A549 (cell line): ENCODE results near the gene DUS3L. TPM values are rescaled to one million over a fixed set of nuclear protein-coding genes. Genes with fewer than 3 reads are reported as not detected.
A peak's percentile ranks its signal among the peaks of the same experiment; 100 is the strongest.

ENCODE experiments used
- ATAC-seq, 2 experiments: fragments of 200-7000 bp in 1 of 2; fragments of >200 bp in 1 of 2; cut with Nextera tagmentation in 1 of 2; cut with Tn5 transposase in 1 of 2; 3 replicates each; pipeline versions ENCODE4 v1.8.0 to v1.9.1; 2018 to 2020; ENCODE audit warnings: mild to moderate bottlenecking in 1 of 2, moderate library complexity in 1 of 2
- CTCF ChIA-PET: fragments of 300-600 bp; sonication (Branson Sonifier 250); formaldehyde crosslinking; extraction: SDS; loops from one replicate; lab custom pipeline; 2021; ENCODE audit warnings: antibody characterized with exemption, inconsistent platforms; lab: Yijun Ruan, JAX
- POLR2A ChIA-PET: fragments of 350-600 bp; formaldehyde crosslinking; extraction: SDS; loops from one replicate; lab custom pipeline; 2021; ENCODE audit warnings: antibody characterized with exemption, inconsistent platforms; lab: Yijun Ruan, JAX
- DNase-seq, 2 experiments: peaks; one replicate each; pipeline versions ENCODE4 v3.0.0 to v3.0.0-alpha.2; 2011 to 2016; ENCODE audit warnings: low read depth in 1 of 2, low spot score in 1 of 2
- FAIRE-seq: peaks from 2 replicates; lab custom pipeline; 2011; peaks lifted over from hg19 to GRCh38; lab: Jason Lieb, UNC
- H3K27ac ChIP-seq, 2 experiments: fragments of >200 bp; sonication (Bioruptor Twin); formaldehyde crosslinking; 3 replicates each; pipeline ENCODE4 v1.5.1; 2016 to 2017
- H3K4me1 ChIP-seq: fragments of >200 bp; sonication (Bioruptor Twin); formaldehyde crosslinking; 3 replicates; pipeline ENCODE4 v1.6.1; 2016
- H3K4me2 ChIP-seq: fragments of >200 bp; sonication (Bioruptor Twin); formaldehyde crosslinking; 3 replicates; pipeline ENCODE4 v1.6.1; 2016
- H3K4me3 ChIP-seq: fragments of >200 bp; sonication (Bioruptor Twin); formaldehyde crosslinking; 3 replicates; pipeline ENCODE4 v1.5.1; 2016
- H3K9me3 ChIP-seq: fragments of >200 bp; sonication (Bioruptor Twin); formaldehyde crosslinking; 3 replicates; pipeline ENCODE4 v1.6.1; 2016
- CBX8 ChIP-seq: fragments of 200-600 bp; sonication (generic); IDR thresholded peaks from 2 replicates; pipeline ENCODE4 v1.6.1; 2016
- CTCF ChIP-seq: fragments of >200 bp; sonication (Bioruptor Twin); formaldehyde crosslinking; IDR thresholded peaks from 3 replicates; pipeline ENCODE4 v1.5.1; 2016
- E2F6 ChIP-seq: IDR thresholded peaks from 2 replicates; pipeline ENCODE4 v1.6.1; 2012; ENCODE audit warnings: low read depth, borderline replicate concordance
- EHF ChIP-seq: fragments of 250-450 bp; sonication (Bioruptor Pico); IDR thresholded peaks from 2 replicates; pipeline ENCODE4 v1.5.0; 2020; ENCODE audit warnings: mild to moderate bottlenecking
- EP300 ChIP-seq, 2 experiments: fragments of >200 bp; sonication (Bioruptor Twin); formaldehyde crosslinking; IDR thresholded peaks; 2 replicates in 1 of 2; 3 replicates in 1 of 2; pipeline ENCODE4 v1.6.1; 2016 to 2017
- GATA3 ChIP-seq: IDR thresholded peaks from 2 replicates; pipeline ENCODE4 v1.6.1; 2012; ENCODE audit warnings: borderline replicate concordance
- HEYL ChIP-seq: fragments of 250-450 bp; sonication (Bioruptor Pico); IDR thresholded peaks from 2 replicates; pipeline ENCODE4 v1.8.0; 2021; ENCODE audit warnings: mild to moderate bottlenecking, moderate library complexity
- NPAS2 ChIP-seq: fragments of 250-450 bp; sonication (Bioruptor Pico); IDR thresholded peaks from 2 replicates; pipeline ENCODE4 v1.8.0; 2022; ENCODE audit warnings: mild to moderate bottlenecking, moderate library complexity, borderline replicate concordance
- NR3C1 ChIP-seq: fragments of >200 bp; sonication (Bioruptor Twin); formaldehyde crosslinking; IDR thresholded peaks from 3 replicates; pipeline ENCODE4 v1.6.1; 2017
- PBX3 ChIP-seq: IDR thresholded peaks from 2 replicates; pipeline ENCODE4 v1.6.1; 2012
- POLR2AphosphoS2 ChIP-seq: conservative IDR thresholded peaks from 2 replicates; pipeline ENCODE4 v1.6.1; 2012; ENCODE audit warnings: low read length, improper control_type of control experiment, inconsistent platforms
- RAD21 ChIP-seq, 2 experiments: fragments of >200 bp in 1 of 2; sonication (Bioruptor Twin) in 1 of 2; formaldehyde crosslinking in 1 of 2; IDR thresholded peaks in 1 of 2; conservative IDR thresholded peaks in 1 of 2; 2 replicates in 1 of 2; 3 replicates in 1 of 2; pipeline ENCODE4 v1.6.1; 2012 to 2018; ENCODE audit warnings: inconsistent platforms in 1 of 2
- RCOR1 ChIP-seq: fragments of 150-350 bp; IDR thresholded peaks from 2 replicates; pipeline ENCODE4 v1.6.1; 2014; ENCODE audit warnings: antibody characterized with exemption, low read length, low read depth
- REST ChIP-seq: fragments of 200-600 bp; sonication (generic); IDR thresholded peaks from 2 replicates; pipeline ENCODE4 v1.6.1; 2016; ENCODE audit warnings: antibody characterized with exemption, mild to moderate bottlenecking, moderate library complexity
- SMC3 ChIP-seq: fragments of >200 bp; sonication (Bioruptor Twin); formaldehyde crosslinking; IDR thresholded peaks from 3 replicates; pipeline ENCODE4 v1.6.1; 2018; ENCODE audit warnings: inconsistent platforms
- SREBF2 ChIP-seq: fragments of 450-650 bp; IDR thresholded peaks from 2 replicates; pipeline ENCODE4 v1.6.1; 2014; ENCODE audit warnings: mild to moderate bottlenecking, moderate library complexity
- TFCP2L1 ChIP-seq: fragments of 250-450 bp; sonication (Bioruptor Pico); IDR thresholded peaks from 2 replicates; pipeline ENCODE4 v1.5.0; 2021; ENCODE audit warnings: mild to moderate bottlenecking
- ZFP36 ChIP-seq: fragments of 450-650 bp; IDR thresholded peaks from 2 replicates; pipeline ENCODE4 v1.6.1; 2014; ENCODE audit warnings: borderline replicate concordance; ENCODE audit not compliant: partially characterized antibody
- ZNF302 ChIP-seq: fragments of 250-450 bp; sonication (Bioruptor Pico); IDR thresholded peaks from 2 replicates; pipeline ENCODE4 v1.9.0; 2021; ENCODE audit warnings: inconsistent platforms, mild to moderate bottlenecking, moderate library complexity
- WGBS: methylation state at CpG from one replicate; pipeline ENCODE4 v1.1.6; 2017; ENCODE audit errors: missing lambda C conversion rate; 5-methylcytosine and 5-hydroxymethylcytosine counted together
- polyA plus RNA-seq, 4 experiments: library from polyadenylated mRNA; depleted of rRNA in 3 of 4; stranded (reverse); fragments of >200 nt; fragmentation: RNase III in 1 of 4; extraction: RNeasy Plus Mini Kit Qiagen cat#74134 plus additional on column Dnase treatment in 1 of 4; gene quantifications; 2 replicates in 3 of 4; 3 replicates in 1 of 4; pipeline ENCODE4 v1.2.3, GENCODE V29; 2011 to 2017

The DUS3L gene
- polyA plus RNA-seq, 2 of the 4 experiments (the other 2 are of a cell fraction) = 16.3 to 26.9 TPM

- 93% methylated on average over 16 of the region's 21 CpGs for WGBS
- ATAC-seq = no peak
- POLR2A ChIA-PET = no interaction called here
- H3K4me2 ChIP-seq = no peak overlapping the region
- TF ChIP-seq NR3C1 (no peak), NPAS2 (CRISPR knock-in tag) (no peak), EHF (no peak), POLR2AphosphoS2 (no peak), ZNF302 (CRISPR knock-in tag) (no peak), RCOR1 (no peak), HEYL (CRISPR knock-in tag) (no peak)
- peaks cover 26% of the 10 kb centered on the region for H3K4me1 ChIP-seq
- no peak overlapping the region for H3K4me3 ChIP-seq
- H3K9me3 ChIP-seq = no peaks in the 10 kb centered on the region
- no peak overlapping the region for H3K27ac ChIP-seq
- CTCF ChIA-PET = interaction anchor here (1.6 to 8.5 kb wide), 3 partner anchors 21 to 68 kb away, joined by 4 to 74 read pairs (median 9); partner anchors contain the start of gene NRTN
- FAIRE-seq = no peak
- no peak for DNase-seq
Measured at GRCh38 chr19:5825178-5825577, 34.2 kb upstream of the DUS3L start.

GRCh38 chr19:5824751-5825150 is 33.8 kb upstream of the DUS3L start:
- Histone ChIP-seq H3K9me3 (no peaks in the 10 kb centered on the region), H3K27ac (no peak overlapping the region), H3K4me1 (peaks cover 26% of the 10 kb centered on the region), H3K4me2 (no peak overlapping the region), H3K4me3 (no peak overlapping the region)
- CTCF ChIA-PET = interaction anchor here (1.6 to 8.5 kb wide), 4 partner anchors 11 to 68 kb away, joined by 4 to 74 read pairs (median 10); partner anchors contain the start of gene NRTN
- TF ChIP-seq NR3C1 (no peak), REST (no peak), SREBF2 (no peak), ZNF302 (CRISPR knock-in tag) (no peak), ZFP36 (no peak), TFCP2L1 (CRISPR knock-in tag) (no peak), GATA3 (no peak), EP300 (IDR thresholded peaks at IDR 0.05) (no peak), E2F6 (no peak), CBX8 (no peak)
- DNase-seq (no peak), FAIRE-seq (no peak), ATAC-seq (no peak)
- WGBS = 90% methylated on average over 10 of the region's 10 CpGs
- POLR2A ChIA-PET = no interaction called here

- peak; percentile 56 to 80 for ATAC-seq
- ChIA-PET POLR2A (no interaction called here), CTCF (interaction anchor here (0.6 to 8.5 kb wide), 15 partner anchors 10 to 125 kb away, joined by 3 to 74 read pairs (median 5); partner anchors contain the start of gene NRTN)
- peak; percentile 53 to 66 for DNase-seq
- no peak overlapping the region for H3K4me3 ChIP-seq
- no peak overlapping the region for H3K27ac ChIP-seq
- WGBS = 51% methylated on average over 17 of the region's 30 CpGs
- TF ChIP-seq RAD21 (conservative IDR thresholded peaks at IDR 0.05 in 1 of 2, IDR thresholded peaks at IDR 0.05 in 1 of 2) (peak; percentile 45 to 60; a peak in 3 of 5 replicates), ZFP36 (no peak), SMC3 (peak; percentile 50), PBX3 (no peak), CTCF (peak; percentile 51)
- H3K9me3 ChIP-seq = no peaks in the 10 kb centered on the region
- no peak for FAIRE-seq
- peaks cover 21% of the 10 kb centered on the region for H3K4me1 ChIP-seq
- H3K4me2 ChIP-seq = no peak overlapping the region
Measured at GRCh38 chr19:5823579-5824281, 32.8 kb upstream of the DUS3L start.
